H1 (cell line): ENCODE measurements around the gene NDRG4. TPM values are rescaled to one million over a fixed set of nuclear protein-coding genes. Genes with fewer than 3 reads are reported as not detected.
A peak's percentile ranks its signal among the peaks of the same experiment; 100 is the strongest.
"Not testable (repeated sequence)": the region's sequence is repeated elsewhere in the genome, so short reads cannot be mapped to it uniquely, and the experiment has no call there.

Experiments
- CTCF ChIA-PET: fragments of 300-600 bp; sonication (Branson Sonifier 250); formaldehyde crosslinking; loops from one replicate; lab custom pipeline; 2021; ENCODE audit not compliant: partially characterized antibody; lab: Charles Lee
- POLR2A ChIA-PET: fragments of 300-600 bp; sonication (Branson Sonifier 250); formaldehyde crosslinking; loops from one replicate; lab custom pipeline; 2021; ENCODE audit warnings: inconsistent platforms; ENCODE audit not compliant: partially characterized antibody; lab: Charles Lee
- DNase-seq, 2 experiments: peaks; one replicate each; pipeline versions ENCODE4 v3.0.0 to v3.0.0-alpha.2; 2010 to 2022; ENCODE audit warnings: low spot score in 2 of 2, low read depth in 1 of 2, mixed read lengths in 1 of 2
- FAIRE-seq: peaks from 2 replicates; lab custom pipeline; 2011; peaks lifted over from hg19 to GRCh38; lab: Jason Lieb, UNC
- H2AFZ ChIP-seq: 2 replicates; pipeline ENCODE4 v1.8.1; 2012; ENCODE audit warnings: low read length, inconsistent platforms
- H2AK5ac ChIP-seq: 2 replicates; pipeline ENCODE4 v1.6.1; 2013; ENCODE audit warnings: low read depth, low read length
- H2BK120ac ChIP-seq: replicated peaks from 2 replicates; pipeline ENCODE3; 2013; ENCODE audit warnings: low read depth, low read length, inconsistent platforms
- H2BK12ac ChIP-seq: 2 replicates; pipeline ENCODE4 v1.6.1; 2013; ENCODE audit warnings: low read depth, low read length
- H2BK15ac ChIP-seq: 2 replicates; pipeline ENCODE4 v1.6.1; 2013; ENCODE audit warnings: low read length
- H2BK20ac ChIP-seq: 2 replicates; pipeline ENCODE4 v1.6.1; 2013; ENCODE audit warnings: low read length
- H2BK5ac ChIP-seq: 2 replicates; pipeline ENCODE4 v1.6.1; 2013; ENCODE audit warnings: low read depth, low read length
- H3K14ac ChIP-seq: 2 replicates; pipeline ENCODE4 v1.6.1; 2013; ENCODE audit warnings: inconsistent platforms; ENCODE audit not compliant: insufficient read length
- H3K18ac ChIP-seq: 2 replicates; pipeline ENCODE4 v1.6.1; 2013; ENCODE audit warnings: low read length; ENCODE audit errors: extremely low read depth
- H3K23ac ChIP-seq: 2 replicates; pipeline ENCODE4 v1.6.1; 2013; ENCODE audit warnings: inconsistent platforms; ENCODE audit not compliant: insufficient read length
- H3K23me2 ChIP-seq: 2 replicates; pipeline ENCODE4 v1.6.1; 2013; ENCODE audit warnings: low read depth, low read length
- H3K27ac ChIP-seq: 2 replicates; pipeline ENCODE4 v1.6.1; 2011; ENCODE audit warnings: low read depth, low read length, inconsistent platforms
- H3K27me3 ChIP-seq, 4 experiments: replicated peaks in 1 of 4; 1 replicate in 1 of 4; 2 replicates in 3 of 4; pipeline versions ENCODE4 v1.6.1 to v1.8.1; 2011 to 2013; ENCODE audit warnings: low read length in 3 of 4, mild to moderate bottlenecking in 3 of 4, inconsistent platforms in 2 of 4, mixed read lengths in 2 of 4, moderate library complexity in 1 of 4; ENCODE audit not compliant: control insufficient read depth in 3 of 4, insufficient read depth in 3 of 4; ENCODE audit errors: extremely low read depth in 1 of 4
- H3K36me3 ChIP-seq, 4 experiments: 2 replicates each; pipeline versions ENCODE4 v1.6.1 to v1.8.1; 2011 to 2013; ENCODE audit warnings: mild to moderate bottlenecking in 4 of 4, low read length in 3 of 4, moderate library complexity in 2 of 4, control low read depth in 1 of 4, inconsistent platforms in 1 of 4; ENCODE audit not compliant: insufficient read depth in 4 of 4, control insufficient read depth in 2 of 4
- H3K4ac ChIP-seq: replicated peaks from 2 replicates; pipeline ENCODE3; 2013; ENCODE audit warnings: low read length, low read depth, mixed read lengths, inconsistent platforms; ENCODE audit not compliant: insufficient read length
- H3K4me1 ChIP-seq, 4 experiments: replicated peaks in 1 of 4; 1 replicate in 1 of 4; 2 replicates in 3 of 4; pipeline versions ENCODE4 v1.6.1 to v1.8.1; 2011 to 2013; ENCODE audit warnings: low read length in 3 of 4, inconsistent platforms in 2 of 4, mixed read lengths in 1 of 4; ENCODE audit not compliant: insufficient read depth in 4 of 4, control insufficient read depth in 3 of 4
- H3K4me2 ChIP-seq, 2 experiments: 2 replicates each; pipeline versions ENCODE4 v1.6.1 to v1.8.1; 2011 to 2013; ENCODE audit warnings: low read depth in 2 of 2, low read length in 2 of 2, control low read depth in 1 of 2, inconsistent platforms in 1 of 2, mild to moderate bottlenecking in 1 of 2; ENCODE audit not compliant: insufficient read depth in 1 of 2
- H3K4me3 ChIP-seq, 4 experiments: fragments of 200-600, 300-600 bp in 1 of 4; sonication (generic), shearing (Covaris generic), sonication (Bioruptor Twin) in 1 of 4; 2 replicates each; pipeline versions ENCODE4 v1.5.1 to v1.8.1; 2011 to 2016; ENCODE audit warnings: low read length in 4 of 4, low read depth in 3 of 4, control low read depth in 2 of 4, inconsistent platforms in 2 of 4, mild to moderate bottlenecking in 2 of 4, mixed read lengths in 1 of 4, moderate library complexity in 1 of 4; ENCODE audit not compliant: insufficient read depth in 2 of 4; ENCODE audit errors: extremely low read depth in 1 of 4
- H3K56ac ChIP-seq: replicated peaks from 2 replicates; pipeline ENCODE3; 2013; ENCODE audit warnings: low read depth, mild to moderate bottlenecking, mixed read lengths, low read length, inconsistent platforms; ENCODE audit not compliant: insufficient read length
- H3K79me1 ChIP-seq: 2 replicates; pipeline ENCODE4 v1.6.1; 2013; ENCODE audit warnings: low read depth, low read length, control low read depth
- H3K79me2 ChIP-seq, 2 experiments: 2 replicates each; pipeline versions ENCODE4 v1.6.1 to v1.8.1; 2012 to 2013; ENCODE audit warnings: low read length in 2 of 2, mild to moderate bottlenecking in 2 of 2, inconsistent platforms in 1 of 2; ENCODE audit not compliant: insufficient read depth in 2 of 2, control insufficient read depth in 1 of 2
- H3K9ac ChIP-seq, 4 experiments: replicated peaks in 1 of 4; 1 replicate in 1 of 4; 2 replicates in 3 of 4; pipeline versions ENCODE4 v1.6.1 to v1.8.1; 2011 to 2013; ENCODE audit warnings: low read depth in 3 of 4, low read length in 3 of 4, control low read depth in 2 of 4, mild to moderate bottlenecking in 2 of 4, moderate library complexity in 2 of 4, inconsistent platforms in 1 of 4; ENCODE audit errors: extremely low read depth in 1 of 4
- H3K9me3 ChIP-seq, 2 experiments: 2 replicates each; pipeline versions ENCODE4 v1.6.1 to v1.8.1; 2012 to 2013; ENCODE audit warnings: mild to moderate bottlenecking in 2 of 2, moderate library complexity in 2 of 2, control low read depth in 1 of 2, inconsistent platforms in 1 of 2, low read depth in 1 of 2, low read length in 1 of 2, mixed read lengths in 1 of 2; ENCODE audit not compliant: insufficient read depth in 2 of 2
- H4K20me1 ChIP-seq, 2 experiments: replicated peaks in 1 of 2; 2 replicates each; pipeline versions ENCODE3 to v1.8.1; 2011 to 2013; ENCODE audit warnings: inconsistent platforms in 2 of 2, low read length in 2 of 2, mild to moderate bottlenecking in 1 of 2; ENCODE audit not compliant: insufficient read depth in 2 of 2, control insufficient read depth in 1 of 2
- H4K5ac ChIP-seq: 2 replicates; pipeline ENCODE4 v1.6.1; 2013; ENCODE audit warnings: low read length, low read depth, mixed read lengths, inconsistent platforms; ENCODE audit not compliant: insufficient read length
- H4K8ac ChIP-seq: 2 replicates; pipeline ENCODE4 v1.8.0; 2013; ENCODE audit warnings: mild to moderate bottlenecking, moderate library complexity, low read length, inconsistent platforms; ENCODE audit not compliant: insufficient read depth; ENCODE audit errors: extremely low read depth
- H4K91ac ChIP-seq: replicated peaks from 2 replicates; pipeline ENCODE3; 2013; ENCODE audit warnings: low read length, mixed read lengths, inconsistent platforms; ENCODE audit not compliant: insufficient read length
- BACH1 ChIP-seq: IDR thresholded peaks from 2 replicates; pipeline ENCODE4 v1.6.1; 2012; ENCODE audit warnings: low read length, improper control_type of control experiment
- WGBS, 2 experiments: shearing (Covaris generic) in 1 of 2; methylation state at CpG; one replicate each; pipeline versions ENCODE4 v1.1.6 to v1.1.7; 2013 to 2015; ENCODE audit warnings: low lambda C conversion rate in 2 of 2, mixed read lengths in 2 of 2, inconsistent platforms in 1 of 2, low coverage in 1 of 2, missing lambda C conversion rate in 1 of 2; ENCODE audit not compliant: insufficient replicate concordance in 2 of 2, insufficient coverage in 1 of 2, insufficient read length in 1 of 2; ENCODE audit errors: extremely low coverage in 1 of 2, missing lambda C conversion rate in 1 of 2; 5-methylcytosine and 5-hydroxymethylcytosine counted together
- polyA plus RNA-seq, 7 experiments: library from polyadenylated mRNA; depleted of rRNA in 3 of 7; stranded (reverse) in 5 of 7; unstranded in 2 of 7; fragments of >200 nt in 5 of 7; fragments of 200-250 nt in 2 of 7; gene quantifications; 1 replicate in 5 of 7; 2 replicates in 1 of 7; 4 replicates in 1 of 7; pipeline versions ENCODE4 v1.2.1 to v1.2.3, GENCODE V29; 2011 to 2013; ENCODE audit warnings: missing spikeins in 2 of 7, mixed read lengths in 2 of 7
- total RNA-seq: library from RNA; stranded (reverse); fragmentation: NEBNext Ultra II Directional; extraction: Animal tissue kit (Norgen Biotek cat#: 25700); gene quantifications from 2 replicates; pipeline ENCODE4 v1.2.1, GENCODE V29; 2021

NDRG4 gene
- total and polyA plus RNA-seq, 2 of the 8 experiments (the other 6 are each of a cell fraction or from before 2014, with no cell fraction given): 20.8 to 30.9 TPM

DNA sequence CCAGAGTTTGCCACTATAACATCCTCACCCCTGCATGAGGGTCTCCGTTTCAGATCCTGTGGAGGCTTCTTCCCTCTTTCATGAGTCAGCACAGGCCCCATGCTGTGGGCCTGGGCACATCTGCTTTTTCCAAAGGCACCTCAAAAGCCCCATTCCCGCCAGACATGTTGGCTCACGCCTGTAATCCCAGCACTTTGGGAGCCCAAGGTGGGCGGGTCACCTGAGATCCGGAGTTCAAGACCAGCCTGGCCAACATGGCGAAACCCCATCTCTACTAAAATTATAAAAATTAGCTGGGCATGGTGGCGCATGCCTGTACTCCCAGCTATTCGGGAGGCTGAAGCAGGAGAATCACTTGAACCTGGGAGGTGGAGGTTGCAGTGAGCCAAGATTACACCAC lies 9.4 kb upstream of the NDRG4 start:
- FAIRE-seq, H3K36me3 ChIP-seq, POLR2A ChIA-PET: not testable (repeated sequence)

More for the DNA sequence above, 9.4 kb upstream of the NDRG4 start:
- not testable (repeated sequence) for H4K8ac ChIP-seq
- TF ChIP-seq BACH1: 0 out of 2 replicates have a peak, but pooled peaks have one; percentile 26
- TF ChIP-seq, all 59 proteins: peak for 1; not testable (repeated sequence) for 58
- not testable (repeated sequence) for H3K79me2 ChIP-seq, DNase-seq, H4K91ac ChIP-seq, H4K5ac ChIP-seq, H3K79me1 ChIP-seq, H2AFZ ChIP-seq, H3K27ac ChIP-seq, H3K18ac ChIP-seq, H2BK20ac ChIP-seq, H3K56ac ChIP-seq, H3K4me3 ChIP-seq, H4K20me1 ChIP-seq, H3K23ac ChIP-seq, H3K4ac ChIP-seq, H3K9ac ChIP-seq, H2BK5ac ChIP-seq, H3K14ac ChIP-seq, H3K23me2 ChIP-seq, H3K4me2 ChIP-seq, H2BK15ac ChIP-seq, H3K27me3 ChIP-seq, H2BK120ac ChIP-seq, H3K9me3 ChIP-seq
- H2AK5ac ChIP-seq: 0 out of 2 replicates have a peak overlapping the region, but pooled peaks have one; percentile 24
- 78% methylated on average over 8 of the region's 8 CpGs; no CpG with 5 or more reads in 1 of the 2 experiments for WGBS, 2 experiments
- H2BK12ac ChIP-seq: 0 out of 2 replicates have a peak overlapping the region, but pooled peaks have one; percentile 39
- CTCF ChIA-PET: interaction anchor here (1.4 kb wide), 1 partner anchor 154 kb away, joined by 3 read pairs; no protein-coding TSS in a partner anchor
- peaks cover 0 to 11% (median 5%) of the 10 kb centered on the region in 4 experiments; a peak in 6 of 7 replicates for H3K4me1 ChIP-seq
